ENCODE results near the gene YWHAB. TPM values are rescaled to one million over a fixed set of nuclear protein-coding genes. Genes with fewer than 3 reads are reported as not detected.
A peak's percentile ranks its signal among the peaks of the same experiment; 100 is the strongest.

YWHAB gene
- total RNA-seq, 1 donor from 2014 or later, result 205 TPM

DNA sequence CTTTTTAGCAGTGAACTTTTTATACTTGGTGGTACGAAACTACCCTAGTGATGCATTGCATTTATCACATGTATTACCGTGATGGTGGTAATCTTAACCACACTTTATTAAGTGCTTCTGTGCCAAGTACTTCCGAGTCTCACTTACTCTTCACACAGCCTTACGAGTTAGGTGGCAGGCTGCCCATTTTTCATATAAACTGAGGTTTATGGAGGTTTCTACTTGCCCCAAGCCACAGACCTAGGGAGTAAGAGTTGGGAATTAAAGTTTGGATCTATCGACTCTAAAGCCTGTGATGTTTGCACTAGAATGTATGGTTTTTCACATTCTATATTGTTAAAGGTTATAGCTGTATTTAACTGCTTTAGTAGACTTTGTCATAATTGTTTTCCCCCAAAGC lies 18.9 kb downstream of the YWHAB start:
- no peaks in the 10 kb centered on the region for H3K27me3 Mint-ChIP-seq (ENCODE audit: unreplicated experiment)
- TF ChIP-seq, protein P1, sequence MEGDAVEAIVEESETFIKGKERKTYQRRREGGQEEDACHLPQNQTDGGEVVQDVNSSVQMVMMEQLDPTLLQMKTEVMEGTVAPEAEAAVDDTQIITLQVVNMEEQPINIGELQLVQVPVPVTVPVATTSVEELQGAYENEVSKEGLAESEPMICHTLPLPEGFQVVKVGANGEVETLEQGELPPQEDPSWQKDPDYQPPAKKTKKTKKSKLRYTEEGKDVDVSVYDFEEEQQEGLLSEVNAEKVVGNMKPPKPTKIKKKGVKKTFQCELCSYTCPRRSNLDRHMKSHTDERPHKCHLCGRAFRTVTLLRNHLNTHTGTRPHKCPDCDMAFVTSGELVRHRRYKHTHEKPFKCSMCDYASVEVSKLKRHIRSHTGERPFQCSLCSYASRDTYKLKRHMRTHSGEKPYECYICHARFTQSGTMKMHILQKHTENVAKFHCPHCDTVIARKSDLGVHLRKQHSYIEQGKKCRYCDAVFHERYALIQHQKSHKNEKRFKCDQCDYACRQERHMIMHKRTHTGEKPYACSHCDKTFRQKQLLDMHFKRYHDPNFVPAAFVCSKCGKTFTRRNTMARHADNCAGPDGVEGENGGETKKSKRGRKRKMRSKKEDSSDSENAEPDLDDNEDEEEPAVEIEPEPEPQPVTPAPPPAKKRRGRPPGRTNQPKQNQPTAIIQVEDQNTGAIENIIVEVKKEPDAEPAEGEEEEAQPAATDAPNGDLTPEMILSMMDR (IDR thresholded peaks at IDR 0.05), result no peak
- no peak overlapping the region for H3K27ac Mint-ChIP-seq (ENCODE audit: unreplicated experiment)
- H3K4me3 Mint-ChIP-seq (ENCODE audit: unreplicated experiment), result no peak overlapping the region
- DNase-seq (ENCODE audit: extremely low spot score, unreplicated experiment), result no peak
- H3K9me3 Mint-ChIP-seq (ENCODE audit: unreplicated experiment), result no peaks in the 10 kb centered on the region
- H3K4me1 Mint-ChIP-seq (ENCODE audit: unreplicated experiment), result peaks cover 10% of the 10 kb centered on the region
- H3K36me3 Mint-ChIP-seq (ENCODE audit: unreplicated experiment), result peaks cover 52% of the 10 kb centered on the region

DNA sequence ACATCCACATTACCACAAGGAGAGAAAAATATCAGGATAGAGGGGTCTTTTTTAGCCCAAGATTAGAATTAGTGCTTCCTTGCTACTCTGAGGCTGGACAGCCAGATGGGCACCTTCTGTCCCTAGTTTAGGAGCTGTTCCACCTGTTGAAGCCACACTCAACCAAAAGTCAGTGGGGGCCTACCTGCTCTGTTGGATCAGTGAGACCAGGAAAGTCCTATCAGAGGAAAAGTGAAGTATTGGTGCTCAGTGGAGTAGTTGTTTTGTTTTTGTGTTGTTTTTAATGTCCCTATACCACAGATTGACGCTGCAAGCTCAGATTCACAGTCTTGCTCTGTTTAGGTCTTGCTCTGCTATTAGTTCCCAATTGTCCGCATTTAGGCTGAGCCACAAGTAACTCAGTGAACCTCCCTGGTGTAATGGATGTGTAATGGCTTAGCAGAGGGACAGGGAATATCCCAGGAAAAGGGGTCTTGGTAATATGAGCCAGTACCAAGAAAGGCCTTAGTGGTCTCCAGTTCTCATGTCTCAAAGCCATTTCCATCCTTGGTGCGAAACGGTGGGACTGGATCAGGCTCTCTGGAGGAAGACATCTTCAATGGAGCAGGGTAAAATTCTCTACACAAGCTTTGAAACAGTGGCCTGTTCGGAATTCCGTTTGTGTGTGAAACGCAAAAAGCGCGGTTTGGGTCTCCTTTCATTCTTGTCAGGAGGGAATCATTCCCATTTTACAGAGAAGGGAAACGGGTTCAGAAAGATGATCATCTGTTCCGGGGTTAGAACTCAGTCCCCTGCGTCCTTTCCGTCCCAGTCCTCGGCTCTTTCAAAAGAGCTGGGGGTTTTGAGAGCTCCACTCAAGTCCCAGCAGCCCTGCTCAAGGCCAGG lies 23.7 kb downstream of the YWHAB start:
- Mint-ChIP-seq H3K27me3 (ENCODE audit: unreplicated experiment) (no peaks in the 10 kb centered on the region), H3K4me1 (ENCODE audit: unreplicated experiment) (peaks cover 19% of the 10 kb centered on the region), H3K4me3 (ENCODE audit: unreplicated experiment) (peak overlapping the region; percentile 82), H3K9me3 (ENCODE audit: unreplicated experiment) (no peaks in the 10 kb centered on the region), H3K36me3 (ENCODE audit: unreplicated experiment) (peaks cover 44% of the 10 kb centered on the region), H3K27ac (ENCODE audit: unreplicated experiment) (peak overlapping the region; percentile 63)
- no peak for DNase-seq (ENCODE audit: extremely low spot score, unreplicated experiment)
- TF ChIP-seq, protein P1 (IDR thresholded peaks at IDR 0.05), result no peak

DNA sequence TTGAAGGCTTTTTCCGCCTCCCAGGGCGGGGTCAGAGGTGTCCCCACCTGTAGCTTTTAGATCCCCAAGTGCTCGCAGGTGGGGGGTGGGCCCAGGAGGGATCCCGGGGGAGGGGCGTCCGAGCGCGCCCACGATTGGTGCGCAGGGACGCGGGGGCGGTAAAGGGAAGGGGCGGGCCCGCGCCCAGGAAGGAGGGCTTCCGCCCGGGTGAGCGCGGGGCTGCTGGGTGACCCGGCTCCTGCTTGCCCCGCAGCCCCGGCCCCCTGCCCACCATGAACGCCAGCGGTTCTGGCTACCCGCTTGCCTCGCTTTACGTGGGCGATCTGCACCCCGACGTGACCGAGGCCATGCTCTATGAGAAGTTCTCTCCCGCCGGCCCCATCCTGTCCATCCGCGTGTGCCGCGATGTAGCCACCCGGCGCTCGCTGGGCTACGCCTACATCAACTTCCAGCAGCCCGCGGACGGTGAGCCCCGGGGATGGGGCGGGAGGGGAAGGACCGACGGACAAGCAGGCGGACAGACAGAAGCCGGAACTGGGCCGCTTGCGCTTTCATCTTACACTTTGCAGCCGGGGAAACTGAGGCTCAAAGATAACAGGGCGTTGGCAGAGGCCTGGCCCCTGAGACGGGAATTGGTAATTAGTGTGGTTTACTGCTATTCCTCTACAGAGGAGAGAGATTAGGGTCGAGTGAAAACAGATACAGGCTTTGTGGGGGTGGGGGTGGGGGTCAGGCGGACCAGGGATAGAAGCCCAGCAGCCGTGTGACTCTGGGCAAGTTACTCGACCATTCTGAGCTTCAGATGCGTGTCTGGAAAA lies 24.6 kb downstream of the YWHAB start, which contains the start of gene PABPC1L:
TSS of gene PABPC1L (plus strand) at position 189 of the 818 bp plus-strand sequence. CDS start at position 273, 84 bp downstream.
- Mint-ChIP-seq H3K4me3 (ENCODE audit: unreplicated experiment) (peak within 1 kb of the TSS; percentile 82), H3K9me3 (ENCODE audit: unreplicated experiment) (no peaks in the 10 kb centered on the region), H3K4me1 (ENCODE audit: unreplicated experiment) (peaks cover 19% of the 10 kb centered on the region), H3K27ac (ENCODE audit: unreplicated experiment) (peak within 1 kb of the TSS; percentile 63), H3K27me3 (ENCODE audit: unreplicated experiment) (no peaks in the 10 kb centered on the region), H3K36me3 (ENCODE audit: unreplicated experiment) (peaks cover 39% of the 10 kb centered on the region)
- TF ChIP-seq, protein P1 (IDR thresholded peaks at IDR 0.05), result no peak
- no peak for DNase-seq (ENCODE audit: extremely low spot score, unreplicated experiment)

DNA sequence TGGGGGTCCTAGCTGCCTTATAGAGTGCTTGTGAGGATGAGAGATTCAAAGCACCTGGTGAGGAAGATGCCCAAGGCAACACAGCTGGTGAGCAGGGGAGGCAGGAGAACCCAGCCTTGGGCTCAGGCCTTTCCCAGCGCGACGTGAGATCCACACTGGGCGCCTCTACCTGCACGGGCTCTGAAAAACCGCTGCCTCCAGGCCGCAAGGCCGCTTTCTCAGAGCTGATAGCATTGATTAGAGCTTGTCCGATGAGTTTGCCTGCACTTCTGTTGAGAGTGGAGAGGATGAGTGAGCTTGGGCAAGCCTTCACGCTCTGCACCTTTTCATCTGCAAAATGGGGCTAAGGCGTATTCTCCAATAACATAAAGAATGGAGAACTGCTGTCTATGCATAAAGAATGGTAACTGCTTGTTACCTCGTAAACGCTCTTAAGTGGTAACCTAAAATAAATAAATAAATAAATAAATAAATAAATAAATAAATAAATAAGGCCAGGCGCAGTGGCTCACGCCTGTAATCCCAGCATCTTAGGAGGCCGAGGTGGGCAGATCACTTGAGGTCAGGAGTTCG lies 25.3 kb downstream of the YWHAB start:
- Mint-ChIP-seq H3K27me3 (ENCODE audit: unreplicated experiment) (no peaks in the 10 kb centered on the region), H3K36me3 (ENCODE audit: unreplicated experiment) (peaks cover 36% of the 10 kb centered on the region), H3K4me1 (ENCODE audit: unreplicated experiment) (peaks cover 19% of the 10 kb centered on the region), H3K9me3 (ENCODE audit: unreplicated experiment) (no peaks in the 10 kb centered on the region), H3K4me3 (ENCODE audit: unreplicated experiment) (peak overlapping the region; percentile 82), H3K27ac (ENCODE audit: unreplicated experiment) (no peak overlapping the region)
- TF ChIP-seq, protein P1 (IDR thresholded peaks at IDR 0.05), result no peak
- DNase-seq (ENCODE audit: extremely low spot score, unreplicated experiment), result no peak
